Thoracic aorta (tissue), 2 donors: ENCODE measurements around the gene CRACDL. TPM values are rescaled to one million over a fixed set of nuclear protein-coding genes. Genes with fewer than 3 reads are reported as not detected.

ENCODE experiments used
- ATAC-seq: fragments of 150-250 bp; one replicate; pipeline ENCODE4 v1.8.0; 2017; ENCODE audit warnings: low read depth; ENCODE audit not compliant: insufficient number of reproducible peaks, low FRiP score
- DNase-seq: peaks from one replicate; pipeline ENCODE4 v3.0.0-alpha.2; 2020; ENCODE audit warnings: low spot score
- H3K27ac ChIP-seq, 2 donors: fragments of 200-600 bp; sonication (generic); 1 replicate in 1 of 2; 2 replicates in 1 of 2; pipeline ENCODE4 v1.5.1; 2016; ENCODE audit warnings: mild to moderate bottlenecking in 2 of 2, moderate library complexity in 2 of 2
- H3K27me3 ChIP-seq: fragments of 200-600 bp; sonication (generic); replicated peaks from 2 replicates; pipeline ENCODE4 v1.6.0; 2016; ENCODE audit warnings: mild to moderate bottlenecking; ENCODE audit not compliant: insufficient read depth
- H3K36me3 ChIP-seq: fragments of 200-600 bp; sonication (generic); one replicate; pipeline ENCODE4 v1.5.1; 2016
- H3K4me1 ChIP-seq, 2 donors: fragments of 200-600 bp; sonication (generic); 1 replicate in 1 of 2; 2 replicates in 1 of 2; pipeline versions ENCODE4 v1.5.1 to v1.6.0; 2016; ENCODE audit warnings: low read depth in 2 of 2, mild to moderate bottlenecking in 1 of 2; ENCODE audit not compliant: control insufficient read depth in 1 of 2
- H3K4me3 ChIP-seq: fragments of 200-600 bp; sonication (generic); 2 replicates; pipeline ENCODE4 v1.5.1; 2016; ENCODE audit warnings: mild to moderate bottlenecking
- H3K9me3 ChIP-seq: fragments of 200-600 bp; sonication (generic); 2 replicates; pipeline ENCODE4 v1.5.1; 2016
- CTCF ChIP-seq: fragments of 200-600 bp; sonication (generic); IDR thresholded peaks from one replicate; pipeline ENCODE4 v1.5.1; 2019; ENCODE audit warnings: antibody characterized with exemption
- total RNA-seq, 2 donors: library from RNA; depleted of rRNA; stranded (reverse); fragments of >200 nt; gene quantifications; one replicate each; pipeline versions ENCODE4 v1.1.0 to v1.2.3, GENCODE V29; 2016

The CRACDL gene
- total RNA-seq, 2 donors from 2014 or later = 1.9 to 5.9 TPM

- TF ChIP-seq CTCF = no peak
- Histone ChIP-seq H3K9me3 (no peaks in the 10 kb centered on the region), H3K27me3 (no peaks in the 10 kb centered on the region), H3K4me3 (no peak overlapping the region), H3K4me1 (peaks cover 3 to 6% of the 10 kb centered on the region in 2 donors), H3K27ac (no peak overlapping the region), H3K36me3 (no peaks in the 10 kb centered on the region)
- ATAC-seq (no peak), DNase-seq (no peak)
These were observed 135.5 kb downstream of the CRACDL start for GRCh38 chr2:98800330-98801064.

GRCh38 chr2:98799375-98800329, 136.4 kb downstream of the CRACDL start:
- H3K4me1 ChIP-seq = peaks cover 0 to under 1% of the 10 kb centered on the region in 2 donors
- H3K27me3 ChIP-seq = no peaks in the 10 kb centered on the region
- no peak for ATAC-seq
- no peak overlapping the region for H3K27ac ChIP-seq
- TF ChIP-seq CTCF = no peak
- H3K9me3 ChIP-seq = no peaks in the 10 kb centered on the region
- no peaks in the 10 kb centered on the region for H3K36me3 ChIP-seq
- no peak for DNase-seq
- no peak overlapping the region for H3K4me3 ChIP-seq

- no peak for DNase-seq
- Histone ChIP-seq H3K9me3 (no peaks in the 10 kb centered on the region), H3K27me3 (no peaks in the 10 kb centered on the region), H3K27ac (no peak overlapping the region), H3K4me3 (no peak overlapping the region), H3K4me1 (peaks cover 4 to 21% of the 10 kb centered on the region in 2 donors), H3K36me3 (no peaks in the 10 kb centered on the region)
- no peak for ATAC-seq
- TF ChIP-seq CTCF = no peak
These were observed 139.1 kb downstream of the CRACDL start for GRCh38 chr2:98796775-98797544.

- Histone ChIP-seq H3K36me3 (no peaks in the 10 kb centered on the region), H3K27ac (no peak overlapping the region), H3K4me3 (no peak overlapping the region), H3K4me1 (peaks cover 4 to 21% of the 10 kb centered on the region in 2 donors), H3K9me3 (no peaks in the 10 kb centered on the region), H3K27me3 (no peaks in the 10 kb centered on the region)
- TF ChIP-seq CTCF = no peak
- ATAC-seq (no peak), DNase-seq (no peak)
These were observed 139.9 kb downstream of the CRACDL start for GRCh38 chr2:98795891-98796676.
